Choroid plexus epithelial cell (primary cell): ENCODE data around the gene FPR2.
"Not testable (repeated sequence)": the region's sequence is repeated elsewhere in the genome, so short reads cannot be mapped to it uniquely, and the experiment has no call there.

Experiments used
- DNase-seq: peaks from one replicate; pipeline ENCODE4 v3.0.0-alpha.2; 2010; ENCODE audit warnings: low read depth
- H3K4me3 ChIP-seq: 2 replicates; pipeline ENCODE4 v1.5.1; 2011; ENCODE audit warnings: low read depth, mild to moderate bottlenecking, control low read depth, low read length, moderate library complexity
- CTCF ChIP-seq: conservative IDR thresholded peaks from 2 replicates; pipeline ENCODE4 v1.5.1; 2011; ENCODE audit warnings: low read depth, mild to moderate bottlenecking, control low read depth, inconsistent platforms, low read length, moderate library complexity

Gene FPR2

GRCh38 chr19:51772977-51773376 lies 12.0 kb downstream of the FPR2 start:
- no peak overlapping the region for H3K4me3 ChIP-seq
- no peak for TF ChIP-seq CTCF
- no peak for DNase-seq

GRCh38 chr19:51776561-51776960 lies 15.6 kb downstream of the FPR2 start:
- DNase-seq, H3K4me3 ChIP-seq: not testable (repeated sequence)

- peak; percentile 80 for TF ChIP-seq CTCF
- peak; percentile 97 for DNase-seq
- no peak overlapping the region for H3K4me3 ChIP-seq
Observed at GRCh38 chr19:51777570-51778462, 16.8 kb downstream of the FPR2 start.

GRCh38 chr19:51779181-51779580 lies 18.2 kb downstream of the FPR2 start:
- TF ChIP-seq CTCF: no peak
- H3K4me3 ChIP-seq: no peak overlapping the region
- DNase-seq: no peak

GRCh38 chr19:51779703-51780102 lies 18.7 kb downstream of the FPR2 start:
- no peak overlapping the region for H3K4me3 ChIP-seq
- no peak for DNase-seq
- no peak for TF ChIP-seq CTCF

GRCh38 chr19:51780270-51780669 lies 19.3 kb downstream of the FPR2 start:
- no peak for TF ChIP-seq CTCF
- no peak overlapping the region for H3K4me3 ChIP-seq
- DNase-seq: no peak

GRCh38 chr19:51781999-51782398 lies 21.0 kb downstream of the FPR2 start:
- TF ChIP-seq CTCF: no peak
- H3K4me3 ChIP-seq: no peak overlapping the region
- DNase-seq: no peak
